ENCODE measurements around the gene S1PR3. TPM values are rescaled to one million over a fixed set of nuclear protein-coding genes. Genes with fewer than 3 reads are reported as not detected.

The S1PR3 gene
- polyA plus RNA-seq, 4 donors = 53.9 to 68.3 (median 62.4) TPM

DNA sequence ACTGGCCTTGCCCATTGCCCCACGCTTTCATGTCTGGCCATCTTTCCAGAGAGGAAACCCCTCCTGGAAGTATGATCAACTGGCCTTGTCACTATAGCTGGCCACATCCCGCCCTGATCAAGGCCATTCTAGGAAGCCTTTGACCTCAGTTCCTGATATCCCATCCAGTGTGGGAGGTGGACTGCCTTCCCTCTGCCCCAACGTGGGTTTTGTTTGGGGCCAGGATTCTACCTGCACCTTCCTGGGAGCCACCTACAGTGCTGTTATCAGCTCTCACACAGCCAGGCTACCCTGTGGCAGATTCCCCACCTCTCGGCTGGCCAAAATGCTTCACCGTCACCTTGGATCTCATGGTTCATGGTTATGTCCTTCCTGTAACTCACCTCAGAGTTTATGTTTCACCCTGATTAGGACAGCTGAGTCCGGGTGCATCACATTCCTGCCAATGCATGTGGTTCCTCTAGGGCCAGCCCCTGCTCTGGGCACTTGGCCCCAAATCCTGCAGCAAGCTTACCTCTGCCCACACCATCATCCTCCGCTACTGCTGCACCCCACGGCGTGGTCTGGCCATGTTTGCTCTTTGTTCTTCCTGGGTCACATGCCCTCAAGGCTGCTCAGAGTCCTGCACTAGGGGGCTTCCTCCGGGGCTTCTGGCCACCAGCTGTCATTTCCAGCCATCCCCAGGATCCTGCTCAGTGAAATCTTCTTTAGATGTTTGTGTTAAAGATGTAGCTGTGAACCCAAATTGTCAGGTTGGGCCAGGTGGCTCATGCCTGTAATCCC lies 24.2 kb upstream of the S1PR3 start:
- DNase-seq (ENCODE audit: low read depth in 4 of 4, low spot score in 3 of 4) = no peak

- no peak for DNase-seq (ENCODE audit: low read depth in 4 of 4, low spot score in 3 of 4)
Measured at GRCh38 chr9:88968799-88969198, 22.5 kb upstream of the S1PR3 start.

- no peak for DNase-seq (ENCODE audit: low read depth in 4 of 4, low spot score in 3 of 4)
Measured at GRCh38 chr9:88969646-88970373, 21.5 kb upstream of the S1PR3 start.

DNA sequence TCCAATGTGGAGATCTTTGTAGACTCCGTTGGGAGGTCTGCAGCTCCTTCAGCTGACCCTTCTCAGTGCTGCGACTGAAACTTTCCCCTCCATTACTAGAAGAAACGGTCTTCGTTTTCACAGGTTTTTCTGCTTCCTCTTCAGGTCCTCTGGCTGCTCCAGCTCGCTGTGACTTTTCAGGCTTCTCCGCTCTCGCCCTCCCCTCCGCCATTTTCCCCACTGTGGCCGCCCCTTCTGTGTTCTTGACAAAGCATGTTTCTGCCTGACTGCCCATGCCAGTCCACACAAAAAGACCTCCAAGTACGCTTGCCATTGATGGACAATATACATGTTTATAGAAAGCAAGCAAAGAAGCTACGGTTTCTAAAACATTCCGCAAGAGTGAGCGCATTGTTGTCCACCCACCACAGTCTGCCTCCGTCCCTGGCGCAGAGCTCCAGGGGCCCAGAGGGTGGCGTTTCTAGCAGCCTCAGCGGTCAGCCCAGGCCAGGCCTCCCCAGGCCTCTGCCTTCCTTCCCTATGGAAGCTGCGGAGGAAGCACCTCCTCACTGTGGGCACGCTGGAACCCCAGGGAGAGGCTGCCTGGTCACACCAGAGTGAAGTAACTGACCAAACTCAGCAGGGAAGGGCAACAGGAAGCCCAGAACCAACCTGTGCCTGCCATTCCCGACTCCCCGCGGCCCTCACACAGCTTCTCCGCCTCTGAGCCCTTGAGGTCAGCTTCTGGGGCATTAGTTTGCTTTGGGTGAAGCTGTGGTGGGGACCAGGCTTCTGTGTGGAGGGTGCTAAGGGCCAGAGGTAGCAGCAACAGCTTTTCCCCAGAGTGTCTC lies 19.9 kb upstream of the S1PR3 start:
- no peak for DNase-seq (ENCODE audit: low read depth in 4 of 4, low spot score in 3 of 4)

GRCh38 chr9:88972401-88972800 lies 18.9 kb upstream of the S1PR3 start:
- no peak for DNase-seq (ENCODE audit: low read depth in 4 of 4, low spot score in 3 of 4)

DNA sequence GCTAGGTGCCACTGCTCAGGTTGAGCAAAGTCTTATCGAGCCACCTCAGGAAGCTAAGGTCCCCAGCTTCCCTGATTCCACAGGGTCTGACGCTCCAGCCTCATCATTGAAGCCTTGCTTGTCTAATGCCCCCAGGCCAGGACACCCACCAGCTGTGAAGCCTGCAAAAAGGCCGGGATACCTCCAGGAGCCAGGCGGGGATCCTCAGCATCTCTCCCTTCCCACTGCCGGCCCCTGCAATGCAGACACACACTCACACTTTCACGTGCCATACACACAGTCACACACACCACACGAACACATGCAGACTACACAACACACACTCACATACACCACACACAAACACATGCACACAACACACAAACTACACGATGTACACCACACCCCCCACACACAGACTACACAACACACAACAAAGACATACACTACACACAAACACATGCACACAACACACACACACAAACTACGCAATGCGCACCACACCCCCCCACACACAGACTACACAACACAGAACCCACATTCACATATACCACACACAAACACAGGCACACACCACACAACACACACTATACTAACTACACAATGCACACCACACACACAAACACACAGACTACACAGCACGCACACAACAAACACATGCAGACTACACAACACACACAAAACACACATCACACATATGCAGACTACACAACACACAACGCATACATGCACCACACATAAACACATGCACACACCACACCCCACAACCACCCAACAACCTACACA lies 17.8 kb upstream of the S1PR3 start:
- no peak for DNase-seq (ENCODE audit: low read depth in 4 of 4, low spot score in 3 of 4)

- DNase-seq (ENCODE audit: low read depth in 4 of 4, low spot score in 3 of 4) = no peak
Measured at GRCh38 chr9:88974641-88975040, 16.6 kb upstream of the S1PR3 start.

DNA sequence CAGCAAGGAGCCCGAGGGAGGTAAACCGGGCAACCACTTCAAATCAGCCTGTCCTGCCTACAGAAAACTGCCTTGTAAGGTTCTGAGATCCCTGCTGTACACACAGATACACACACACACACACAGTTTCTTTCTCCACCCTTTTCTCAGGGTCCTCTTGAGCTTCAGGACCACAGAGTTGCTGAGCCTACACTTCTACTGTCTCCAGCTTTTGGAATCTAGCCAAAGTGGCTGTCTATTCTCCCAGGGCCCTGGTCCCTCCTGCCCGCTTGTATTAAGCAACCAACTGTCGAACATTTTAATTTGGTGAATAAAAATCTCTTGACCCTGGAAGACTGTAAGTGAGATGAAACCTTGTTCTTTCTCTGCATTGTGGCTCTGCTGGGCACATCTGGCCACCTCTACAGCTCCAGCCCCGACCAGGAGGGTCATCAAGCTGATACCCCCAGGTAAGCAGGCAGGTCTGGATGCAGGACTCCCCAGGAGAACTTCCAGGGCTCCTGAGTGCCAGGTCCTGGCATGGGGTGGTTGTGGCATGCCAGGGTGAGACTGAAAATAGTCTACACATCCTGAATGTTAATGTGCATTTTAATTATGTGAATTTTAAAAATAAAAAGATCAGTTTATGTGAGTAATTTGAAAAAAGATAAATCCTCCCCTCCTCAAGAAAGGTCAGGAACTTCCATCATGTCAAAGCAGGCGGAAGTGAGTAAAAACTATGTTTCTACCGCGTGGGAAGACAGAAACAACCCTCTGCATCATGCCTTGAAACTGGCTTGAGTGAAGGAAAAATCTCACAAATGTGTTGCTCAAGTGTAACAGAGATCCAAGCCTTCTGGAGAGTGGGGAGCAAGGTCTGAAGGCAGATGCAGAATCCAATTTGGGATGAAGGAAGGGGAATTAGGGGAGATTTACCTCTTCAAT lies 15.0 kb upstream of the S1PR3 start:
- DNase-seq (ENCODE audit: low read depth in 4 of 4, low spot score in 3 of 4) = no peak

GRCh38 chr9:88976890-88977257 lies 14.4 kb upstream of the S1PR3 start:
- no peak for DNase-seq (ENCODE audit: low read depth in 4 of 4, low spot score in 3 of 4)

GRCh38 chr9:88978034-88978433 lies 13.2 kb upstream of the S1PR3 start:
- no peak for DNase-seq (ENCODE audit: low read depth in 4 of 4, low spot score in 3 of 4)

GRCh38 chr9:88979021-88979420 lies 12.2 kb upstream of the S1PR3 start:
- DNase-seq (ENCODE audit: low read depth in 4 of 4, low spot score in 3 of 4) = no peak

DNA sequence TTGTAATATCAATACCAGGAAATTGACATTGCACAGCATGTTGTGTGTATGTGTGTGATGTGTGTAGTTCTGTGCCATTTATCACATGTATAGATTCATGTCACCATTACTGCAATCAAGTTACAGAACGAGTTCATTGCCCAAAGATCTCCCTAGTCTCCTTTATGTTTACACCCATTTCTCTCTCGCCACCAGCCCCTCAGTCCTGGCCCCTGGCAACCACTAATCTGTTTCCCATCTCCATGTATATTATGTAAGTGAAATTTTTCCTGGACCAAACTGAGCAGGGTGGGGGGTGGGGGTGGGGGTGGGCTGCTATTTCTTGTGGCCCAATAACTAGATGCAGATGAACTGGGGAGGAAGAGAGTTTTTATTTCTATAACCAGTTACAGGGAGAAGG lies 11.5 kb upstream of the S1PR3 start:
- DNase-seq (ENCODE audit: low read depth in 4 of 4, low spot score in 3 of 4) = no peak

GRCh38 chr9:88980740-88981203 lies 10.5 kb upstream of the S1PR3 start:
- no peak for DNase-seq (ENCODE audit: low read depth in 4 of 4, low spot score in 3 of 4)

GRCh38 chr9:88983865-88984542 lies 7.3 kb upstream of the S1PR3 start:
- DNase-seq (ENCODE audit: low read depth in 4 of 4, low spot score in 3 of 4) = no peak

DNA sequence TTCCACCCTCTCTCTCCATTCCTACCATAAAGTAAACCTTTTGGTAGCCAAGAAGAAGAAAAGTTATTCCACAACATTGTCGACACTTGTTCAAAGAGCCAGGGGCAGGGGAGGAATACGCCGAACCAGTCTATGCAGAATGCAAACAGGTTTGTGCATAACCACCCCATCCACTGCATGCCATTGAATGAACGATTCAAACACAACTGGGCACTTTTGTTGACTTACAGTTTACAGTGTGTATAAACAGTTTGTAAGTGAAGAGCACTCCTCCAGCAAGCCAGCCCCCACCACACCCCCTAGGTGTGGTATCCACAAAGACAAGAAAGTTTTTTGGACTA lies 6.8 kb upstream of the S1PR3 start:
- no peak for DNase-seq (ENCODE audit: low read depth in 4 of 4, low spot score in 3 of 4)

DNA sequence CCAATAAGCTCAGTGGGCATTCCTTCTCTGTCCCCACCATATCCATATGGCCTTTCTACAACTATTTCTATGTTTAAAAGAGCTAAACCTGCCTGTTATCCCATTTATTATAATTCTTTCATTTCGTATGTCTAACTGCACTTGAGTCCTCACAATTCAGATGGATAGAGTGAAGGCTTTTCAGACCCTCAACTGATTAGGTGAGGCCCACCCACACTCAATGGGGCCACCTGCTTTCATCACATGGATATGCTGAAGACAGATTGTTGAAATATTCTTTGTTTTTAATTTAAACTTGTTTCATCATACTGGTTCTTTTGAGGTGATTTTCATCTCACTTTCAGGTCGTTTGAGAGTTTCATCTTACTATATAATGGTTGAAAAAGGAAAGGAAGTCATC lies 5.7 kb upstream of the S1PR3 start:
- no peak for DNase-seq (ENCODE audit: low read depth in 4 of 4, low spot score in 3 of 4)

DNA sequence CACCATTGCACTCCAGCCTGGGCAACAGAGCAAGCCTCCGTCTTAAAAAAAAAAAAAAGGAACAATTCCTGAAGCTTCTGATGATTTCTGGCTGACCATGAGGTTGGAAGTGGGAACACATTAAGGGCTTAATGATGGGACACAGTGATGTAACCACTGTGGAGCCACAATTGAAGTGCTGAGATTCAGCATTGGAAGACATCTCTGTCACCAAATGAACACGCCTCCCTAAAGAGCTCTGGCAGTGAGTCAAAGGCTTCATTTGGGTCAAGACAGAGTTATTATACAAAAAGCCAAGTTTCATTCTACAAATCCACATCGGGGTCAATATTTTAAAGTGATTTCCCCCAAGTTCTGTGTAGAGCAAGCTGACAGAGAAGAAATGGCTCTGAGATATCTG lies 4.5 kb upstream of the S1PR3 start:
- DNase-seq (ENCODE audit: low read depth in 4 of 4, low spot score in 3 of 4) = no peak

DNA sequence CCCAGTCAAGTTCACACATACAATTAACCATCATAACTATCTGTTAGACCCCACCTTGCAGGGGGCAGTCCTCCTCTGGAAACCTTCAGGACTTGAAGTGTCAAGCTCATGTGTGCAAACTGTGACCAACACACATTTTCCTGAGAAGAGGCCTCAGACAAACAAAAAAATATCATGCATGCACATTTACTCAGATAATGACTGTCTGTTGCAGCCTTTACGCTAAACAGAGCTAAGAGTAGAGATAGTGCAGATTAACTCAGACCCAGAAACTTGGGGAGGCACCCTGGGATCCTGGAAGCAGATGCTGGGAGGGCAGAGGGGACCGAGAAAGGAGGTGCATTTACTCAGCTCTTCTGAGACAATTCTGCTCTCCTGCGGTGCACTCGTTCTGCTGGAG lies 3.6 kb upstream of the S1PR3 start:
- no peak for DNase-seq (ENCODE audit: low read depth in 4 of 4, low spot score in 3 of 4)
